ENCODE data around the gene ANLN. TPM values are rescaled to one million over a fixed set of nuclear protein-coding genes. Genes with fewer than 3 reads are reported as not detected.

Gene ANLN
- total and polyA plus RNA-seq, 7 experiments from 2014 or later, result 0.30 to 48.6 (median 0.63) TPM; not detected in 1

DNA sequence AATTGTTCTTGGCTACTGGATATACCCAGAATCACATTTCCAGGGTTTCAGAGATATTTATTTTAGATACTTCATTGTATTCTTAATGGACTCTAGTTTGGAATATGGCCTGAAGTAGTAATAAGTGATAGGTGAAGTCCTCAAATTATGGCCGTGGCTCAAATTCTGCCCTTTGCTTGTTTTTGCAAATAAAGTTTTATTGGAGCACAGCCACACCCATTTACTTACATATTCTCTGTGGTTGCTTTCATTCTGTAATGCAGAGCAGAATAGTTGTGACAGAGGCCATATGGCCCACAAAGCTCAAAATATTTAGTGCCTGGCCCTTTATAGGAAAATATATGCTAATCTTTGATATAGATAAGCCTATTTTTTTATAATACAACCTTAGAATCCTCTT, 19.5 kb downstream of the ANLN start:
- Mint-ChIP-seq H3K27ac (no peak overlapping the region), H3K27me3 (no peaks in the 10 kb centered on the region), H3K4me3 (no peak overlapping the region), H3K4me1 (peaks cover 0 to 16% (median 0%) of the 10 kb centered on the region in 7 donors), H3K9me3 (no peaks in the 10 kb centered on the region), H3K36me3 (peaks cover 0 to 29% (median 0%) of the 10 kb centered on the region in 5 donors)
- intact Hi-C loops (cut with micrococcal nuclease), result no loop called here
- Histone ChIP-seq H3K27me3 (ENCODE audit: control insufficient read depth in 2 of 2, insufficient read depth in 2 of 2, low read length in 2 of 2) (no peaks in the 10 kb centered on the region), H3K4me3 (ENCODE audit: low read length) (no peak overlapping the region), H3K36me3 (ENCODE audit: control insufficient read depth in 2 of 3, insufficient read depth in 3 of 3, low read length in 3 of 3) (no peaks in the 10 kb centered on the region), H3K4me1 (ENCODE audit: control insufficient read depth in 2 of 2, insufficient read depth in 2 of 2, low read length in 2 of 2) (no peaks in the 10 kb centered on the region), H3K27ac (ENCODE audit: low read depth, low read length) (no peak overlapping the region), H3K9me3 (ENCODE audit: control insufficient read depth in 2 of 3, low read length in 3 of 3) (no peaks in the 10 kb centered on the region)
- ChIA-PET POLR2A (no interaction called here), CTCF (no interaction called here)
- ATAC-seq (no peak), DNase-seq (no peak)

DNA sequence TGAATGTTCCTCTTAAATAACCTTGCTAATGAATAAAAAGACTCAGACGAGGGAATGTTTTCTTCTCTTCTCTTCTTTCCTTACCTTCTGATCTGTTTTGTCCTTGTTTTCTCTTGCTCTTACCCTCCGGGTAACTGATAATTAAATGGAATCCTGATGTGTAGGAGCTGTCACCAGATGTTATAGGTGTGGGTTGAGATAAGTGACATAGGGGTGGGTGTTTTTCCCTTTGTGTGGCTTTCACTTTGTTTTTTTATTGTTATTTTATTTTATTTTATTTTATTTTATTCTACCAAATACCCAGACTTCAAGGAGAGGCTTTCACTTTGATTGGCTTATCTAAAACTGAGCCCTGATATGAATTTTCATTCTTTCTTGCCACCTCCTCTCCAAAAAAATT, 25.5 kb downstream of the ANLN start:
- ChIA-PET POLR2A (no interaction called here), CTCF (no interaction called here)
- ATAC-seq, result no peak
- no peak overlapping the region for H3K27ac ChIP-seq (ENCODE audit: low read depth, low read length)
- no peaks in the 10 kb centered on the region for H3K4me1 ChIP-seq (ENCODE audit: control insufficient read depth in 2 of 2, insufficient read depth in 2 of 2, low read length in 2 of 2)
- Mint-ChIP-seq H3K4me3 (no peak overlapping the region), H3K9me3 (no peaks in the 10 kb centered on the region), H3K4me1 (no peaks in the 10 kb centered on the region), H3K36me3 (peaks cover 0 to 17% (median 0%) of the 10 kb centered on the region in 5 donors), H3K27ac (peak overlapping the region in 1 of 9 donors; percentile 72), H3K27me3 (no peaks in the 10 kb centered on the region)
- no peak for DNase-seq
- intact Hi-C loops (cut with micrococcal nuclease), result no loop called here
- no peaks in the 10 kb centered on the region for H3K9me3 ChIP-seq (ENCODE audit: control insufficient read depth in 2 of 3, low read length in 3 of 3)
- no peaks in the 10 kb centered on the region for H3K27me3 ChIP-seq (ENCODE audit: control insufficient read depth in 2 of 2, insufficient read depth in 2 of 2, low read length in 2 of 2)
- no peaks in the 10 kb centered on the region for H3K36me3 ChIP-seq (ENCODE audit: control insufficient read depth in 2 of 3, insufficient read depth in 3 of 3, low read length in 3 of 3)
- H3K4me3 ChIP-seq (ENCODE audit: low read length), result no peak overlapping the region

DNA sequence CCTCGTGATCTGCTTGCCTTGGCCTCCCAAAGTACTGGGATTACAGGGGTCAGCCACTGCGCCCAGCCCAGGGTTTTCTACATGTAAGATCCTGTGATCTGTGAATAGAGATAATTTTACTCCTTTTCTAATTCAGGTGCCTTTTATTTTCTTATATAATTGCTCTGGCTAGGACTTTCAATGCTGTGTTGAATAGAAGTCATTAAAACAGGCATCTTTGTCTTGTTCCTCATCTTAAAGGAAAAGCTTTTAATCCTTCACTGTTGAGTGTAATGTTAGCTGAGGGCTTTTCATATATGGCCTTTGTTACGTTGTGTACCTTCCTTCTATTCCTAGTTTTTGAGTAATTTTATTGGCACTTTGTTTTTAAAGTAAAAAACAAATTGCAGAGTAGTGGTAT, 26.6 kb downstream of the ANLN start:
- Mint-ChIP-seq H3K4me1 (no peaks in the 10 kb centered on the region), H3K27ac (no peak overlapping the region), H3K36me3 (peaks cover 0 to 14% (median 0%) of the 10 kb centered on the region in 5 donors), H3K27me3 (no peaks in the 10 kb centered on the region), H3K9me3 (no peaks in the 10 kb centered on the region), H3K4me3 (no peak overlapping the region)
- Histone ChIP-seq H3K4me3 (ENCODE audit: low read length) (no peak overlapping the region), H3K4me1 (ENCODE audit: control insufficient read depth in 2 of 2, insufficient read depth in 2 of 2, low read length in 2 of 2) (no peaks in the 10 kb centered on the region), H3K9me3 (ENCODE audit: control insufficient read depth in 2 of 3, low read length in 3 of 3) (no peaks in the 10 kb centered on the region), H3K27ac (ENCODE audit: low read depth, low read length) (no peak overlapping the region), H3K27me3 (ENCODE audit: control insufficient read depth in 2 of 2, insufficient read depth in 2 of 2, low read length in 2 of 2) (no peaks in the 10 kb centered on the region), H3K36me3 (ENCODE audit: control insufficient read depth in 2 of 3, insufficient read depth in 3 of 3, low read length in 3 of 3) (no peaks in the 10 kb centered on the region)
- no peak for ATAC-seq
- CTCF ChIA-PET, result no interaction called here
- POLR2A ChIA-PET, result no interaction called here
- no peak for DNase-seq
- intact Hi-C loops (cut with micrococcal nuclease), result no loop called here

DNA sequence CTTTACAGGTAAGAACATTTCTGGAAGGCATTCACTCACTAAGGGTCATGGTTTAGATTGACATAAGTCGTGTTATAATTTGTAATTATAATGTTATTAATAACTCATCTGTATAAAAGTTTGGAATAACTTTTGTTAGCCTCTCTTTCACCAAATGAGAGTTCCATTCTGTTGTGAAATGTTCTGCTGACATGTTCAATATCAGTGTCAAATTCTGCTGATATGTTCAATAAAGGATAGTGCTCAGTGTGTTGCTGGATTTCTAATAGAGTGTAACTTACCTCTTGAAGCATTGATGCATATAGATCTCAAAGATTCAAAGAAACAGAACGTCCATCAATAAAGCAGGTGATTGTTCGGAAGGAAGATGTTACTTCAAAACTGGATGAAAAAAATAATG, 30.6 kb downstream of the ANLN start:
- Mint-ChIP-seq H3K27me3 (no peaks in the 10 kb centered on the region), H3K36me3 (peaks cover 0 to 22% (median 0%) of the 10 kb centered on the region in 5 donors)
- H3K4me1 ChIP-seq (ENCODE audit: control insufficient read depth in 2 of 2, insufficient read depth in 2 of 2, low read length in 2 of 2), result no peaks in the 10 kb centered on the region

DNA sequence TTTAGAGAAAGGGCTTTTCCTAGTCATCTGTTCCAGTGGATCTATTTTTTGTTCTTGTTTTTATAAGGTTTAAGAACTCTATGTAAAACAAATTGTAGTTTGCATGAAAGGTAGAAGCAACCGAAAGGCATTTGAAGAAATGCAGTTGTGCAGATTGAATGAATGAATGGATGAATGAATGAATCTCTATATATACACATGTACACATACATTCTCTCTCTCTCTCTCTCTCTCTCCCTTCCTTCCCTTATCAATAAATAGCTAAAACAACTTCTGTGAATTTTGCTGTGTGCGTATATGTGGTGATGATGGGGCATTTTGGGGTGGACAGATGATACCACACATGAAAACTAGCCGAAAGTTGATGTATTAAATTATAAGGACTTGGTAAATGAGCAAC, 32.4 kb downstream of the ANLN start:
- no peak for DNase-seq
- no peaks in the 10 kb centered on the region for H3K9me3 Mint-ChIP-seq
- intact Hi-C loops (cut with micrococcal nuclease), result no loop called here

More for the DNA sequence above, 30.6 kb downstream of the ANLN start:
- ChIA-PET POLR2A (no interaction called here), CTCF (interaction anchor here (0.5 to 1.2 kb wide), 2 partner anchors 53 to 345 kb away, joined by 3 to 4 read pairs; a partner anchor contains a TSS)
- H3K27me3 ChIP-seq (ENCODE audit: control insufficient read depth in 2 of 2, insufficient read depth in 2 of 2, low read length in 2 of 2), result no peaks in the 10 kb centered on the region
- no peak overlapping the region for H3K4me3 ChIP-seq (ENCODE audit: low read length)
- Mint-ChIP-seq H3K27ac (no peak overlapping the region), H3K4me3 (no peak overlapping the region), H3K4me1 (no peaks in the 10 kb centered on the region), H3K9me3 (no peaks in the 10 kb centered on the region)
- H3K9me3 ChIP-seq (ENCODE audit: control insufficient read depth in 2 of 3, low read length in 3 of 3), result no peaks in the 10 kb centered on the region
- ATAC-seq (no peak), DNase-seq (no peak)
- intact Hi-C loops (cut with micrococcal nuclease), result no loop called here
- H3K36me3 ChIP-seq (ENCODE audit: control insufficient read depth in 2 of 3, insufficient read depth in 3 of 3, low read length in 3 of 3), result no peaks in the 10 kb centered on the region
- no peak overlapping the region for H3K27ac ChIP-seq (ENCODE audit: low read depth, low read length)

DNA sequence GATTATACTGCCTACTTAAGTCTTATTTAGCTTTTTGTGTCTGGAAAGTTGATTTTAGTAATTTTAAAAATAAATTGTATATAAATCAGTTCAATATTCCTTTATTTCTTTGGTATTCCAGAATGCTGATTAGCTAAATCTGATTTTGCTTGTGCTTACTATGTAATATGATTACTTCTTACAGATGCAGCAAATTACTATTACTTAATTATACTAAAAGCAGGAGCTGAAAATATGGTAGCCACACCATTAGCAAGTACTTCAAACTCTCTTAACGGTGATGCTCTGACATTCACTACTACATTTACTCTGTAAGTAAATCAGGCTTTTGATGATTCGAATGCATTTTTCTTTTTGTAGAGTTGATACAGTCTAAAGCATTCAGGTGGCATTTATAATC, 34.0 kb downstream of the ANLN start:
- H3K27me3 Mint-ChIP-seq, result no peaks in the 10 kb centered on the region
- H3K36me3 Mint-ChIP-seq, result peaks cover 0 to 24% (median 0%) of the 10 kb centered on the region in 5 donors
- Histone ChIP-seq H3K9me3 (ENCODE audit: control insufficient read depth in 2 of 3, low read length in 3 of 3) (no peaks in the 10 kb centered on the region), H3K36me3 (ENCODE audit: control insufficient read depth in 2 of 3, insufficient read depth in 3 of 3, low read length in 3 of 3) (no peaks in the 10 kb centered on the region), H3K4me3 (ENCODE audit: low read length) (no peak overlapping the region), H3K4me1 (ENCODE audit: control insufficient read depth in 2 of 2, insufficient read depth in 2 of 2, low read length in 2 of 2) (no peaks in the 10 kb centered on the region), H3K27me3 (ENCODE audit: control insufficient read depth in 2 of 2, insufficient read depth in 2 of 2, low read length in 2 of 2) (no peaks in the 10 kb centered on the region), H3K27ac (ENCODE audit: low read depth, low read length) (no peak overlapping the region)
- no peaks in the 10 kb centered on the region for H3K4me1 Mint-ChIP-seq
- DNase-seq, result no peak
- ChIA-PET POLR2A (no interaction called here), CTCF (no interaction called here)
- H3K9me3 Mint-ChIP-seq, result no peaks in the 10 kb centered on the region
- no peak overlapping the region for H3K27ac Mint-ChIP-seq
- intact Hi-C loops (cut with micrococcal nuclease), result no loop called here
- no peak for ATAC-seq
- H3K4me3 Mint-ChIP-seq, result no peak overlapping the region

More for the DNA sequence above, 32.4 kb downstream of the ANLN start:
- H3K27me3 ChIP-seq (ENCODE audit: control insufficient read depth in 2 of 2, insufficient read depth in 2 of 2, low read length in 2 of 2), result no peaks in the 10 kb centered on the region
- no peaks in the 10 kb centered on the region for H3K4me1 ChIP-seq (ENCODE audit: control insufficient read depth in 2 of 2, insufficient read depth in 2 of 2, low read length in 2 of 2)
- ChIA-PET POLR2A (no interaction called here), CTCF (interaction anchor here (0.7 kb wide), 1 partner anchor 1806 kb away, joined by 4 read pairs; no protein-coding TSS in a partner anchor)
- Mint-ChIP-seq H3K27me3 (no peaks in the 10 kb centered on the region), H3K36me3 (peaks cover 0 to 23% (median 0%) of the 10 kb centered on the region in 5 donors), H3K4me1 (no peaks in the 10 kb centered on the region), H3K27ac (no peak overlapping the region), H3K4me3 (no peak overlapping the region)
- H3K4me3 ChIP-seq (ENCODE audit: low read length), result no peak overlapping the region
- H3K36me3 ChIP-seq (ENCODE audit: control insufficient read depth in 2 of 3, insufficient read depth in 3 of 3, low read length in 3 of 3), result no peaks in the 10 kb centered on the region
- ATAC-seq, result no peak
- no peak overlapping the region for H3K27ac ChIP-seq (ENCODE audit: low read depth, low read length)
- no peaks in the 10 kb centered on the region for H3K9me3 ChIP-seq (ENCODE audit: control insufficient read depth in 2 of 3, low read length in 3 of 3)

DNA sequence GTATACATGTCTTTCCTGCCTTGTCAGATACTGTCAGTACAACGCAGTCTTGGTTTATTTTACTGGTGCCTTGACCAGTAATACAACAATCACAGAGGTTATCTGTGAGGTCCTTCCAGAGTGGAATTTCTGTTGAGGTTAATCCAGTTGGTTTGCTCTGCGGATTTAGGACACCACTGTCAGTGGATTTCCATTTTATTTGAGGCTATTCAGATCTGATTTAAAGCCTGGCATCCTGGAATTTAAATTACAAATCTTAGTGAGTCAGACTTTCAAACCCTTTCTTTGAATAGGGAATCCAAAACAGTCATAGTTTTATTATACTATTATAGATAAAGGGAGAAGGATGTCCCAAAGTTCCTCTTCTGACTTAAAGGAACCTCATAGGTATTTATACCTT, 40.5 kb downstream of the ANLN start:
- H3K27ac ChIP-seq (ENCODE audit: low read depth, low read length), result no peak overlapping the region
- DNase-seq, result no peak
- Mint-ChIP-seq H3K36me3 (peaks cover 0 to 38% (median 3%) of the 10 kb centered on the region in 5 donors), H3K9me3 (peaks cover 0 to 13% (median 7%) of the 10 kb centered on the region in 11 donors), H3K4me1 (peaks cover 0 to 3% (median 0%) of the 10 kb centered on the region in 7 donors), H3K4me3 (no peak overlapping the region), H3K27me3 (no peaks in the 10 kb centered on the region), H3K27ac (no peak overlapping the region)
- no peaks in the 10 kb centered on the region for H3K36me3 ChIP-seq (ENCODE audit: control insufficient read depth in 2 of 3, insufficient read depth in 3 of 3, low read length in 3 of 3)
- no peaks in the 10 kb centered on the region for H3K27me3 ChIP-seq (ENCODE audit: control insufficient read depth in 2 of 2, insufficient read depth in 2 of 2, low read length in 2 of 2)
- H3K4me1 ChIP-seq (ENCODE audit: control insufficient read depth in 2 of 2, insufficient read depth in 2 of 2, low read length in 2 of 2), result no peaks in the 10 kb centered on the region
- H3K9me3 ChIP-seq (ENCODE audit: control insufficient read depth in 2 of 3, low read length in 3 of 3), result no peaks in the 10 kb centered on the region
- POLR2A ChIA-PET, result no interaction called here
- H3K4me3 ChIP-seq (ENCODE audit: low read length), result no peak overlapping the region
- intact Hi-C loops (cut with micrococcal nuclease), result no loop called here
- ATAC-seq, result no peak
- CTCF ChIA-PET, result no interaction called here

All from naive thymus-derived CD4-positive, alpha-beta T cell (primary cell).